CD4-positive, CD25-positive, alpha-beta regulatory T cell (primary cell): Measurements from ENCODE around the gene IFI27. TPM values are rescaled to one million over a fixed set of nuclear protein-coding genes. Genes with fewer than 3 reads are reported as not detected.

ENCODE experiments used
- ATAC-seq, 2 donors: fragments of 150-1000 bp; cut with Tn5 transposase; one replicate each; pipeline ENCODE4 v1.10.0; 2021; ENCODE audit warnings: low read depth in 2 of 2, moderate number of reproducible peaks in 2 of 2, moderate library complexity in 1 of 2
- DNase-seq, 3 donors: peaks; one replicate each; pipeline versions ENCODE4 v3.0.0 to v3.0.0-alpha.2; 2012 to 2022; ENCODE audit warnings: mixed read lengths in 1 of 3
- H3K27ac ChIP-seq: one replicate; pipeline ENCODE4 v1.7.0; 2013; ENCODE audit warnings: mild to moderate bottlenecking, low read length; ENCODE audit not compliant: insufficient read depth, poor library complexity, severe bottlenecking
- H3K27me3 ChIP-seq: one replicate; pipeline ENCODE4 v1.7.0; 2013; ENCODE audit warnings: low read length; ENCODE audit not compliant: control insufficient read depth, insufficient read depth
- H3K36me3 ChIP-seq: one replicate; pipeline ENCODE4 v1.7.0; 2013; ENCODE audit warnings: mild to moderate bottlenecking, low read length, moderate library complexity; ENCODE audit not compliant: control insufficient read depth, insufficient read depth
- H3K4me1 ChIP-seq: 2 replicates; pipeline ENCODE4 v1.7.0; 2013; ENCODE audit warnings: mild to moderate bottlenecking, low read length; ENCODE audit not compliant: insufficient read depth, control insufficient read depth, poor library complexity, severe bottlenecking
- H3K4me3 ChIP-seq: one replicate; pipeline ENCODE4 v1.7.0; 2013; ENCODE audit warnings: low read depth, mild to moderate bottlenecking, low read length, moderate library complexity
- H3K9me3 ChIP-seq, 2 experiments: 1 replicate in 1 of 2; 2 replicates in 1 of 2; pipeline ENCODE4 v1.7.0; 2013; ENCODE audit warnings: low read length in 2 of 2, mild to moderate bottlenecking in 1 of 2, moderate library complexity in 1 of 2; ENCODE audit not compliant: control insufficient read depth in 2 of 2
- H3K27ac Mint-ChIP-seq, 3 donors: one replicate each; pipeline ENCODE4 v1.8.0; 2020 to 2022; ENCODE audit warnings: mild to moderate bottlenecking in 3 of 3, mixed read lengths in 3 of 3, moderate library complexity in 2 of 3
- H3K27me3 Mint-ChIP-seq: one replicate; pipeline ENCODE4 v1.8.0; 2022; ENCODE audit warnings: mild to moderate bottlenecking, mixed read lengths
- H3K36me3 Mint-ChIP-seq: one replicate; pipeline ENCODE4 v1.8.0; 2020; ENCODE audit warnings: mixed read lengths
- H3K4me1 Mint-ChIP-seq, 4 donors: one replicate each; pipeline ENCODE4 v1.8.0; 2020 to 2022; ENCODE audit warnings: mixed read lengths in 4 of 4, mild to moderate bottlenecking in 1 of 4
- H3K4me3 Mint-ChIP-seq, 4 donors: one replicate each; pipeline ENCODE4 v1.8.0; 2020 to 2022; ENCODE audit warnings: mild to moderate bottlenecking in 4 of 4, mixed read lengths in 4 of 4, moderate library complexity in 3 of 4
- H3K9me3 Mint-ChIP-seq, 7 donors: one replicate each; pipeline ENCODE4 v1.8.0; 2020 to 2022; ENCODE audit warnings: mixed read lengths in 7 of 7, mild to moderate bottlenecking in 3 of 7, moderate library complexity in 2 of 7
- polyA plus RNA-seq, 4 donors: library from polyadenylated mRNA; unstranded; fragments of 300-500 nt; fragmentation: Illumina TruSeq; gene quantifications; one replicate each; pipeline ENCODE4 v1.2.3, GENCODE V29; 2021
- total RNA-seq: library from RNA; stranded (reverse); gene quantifications from one replicate; pipeline ENCODE4 v1.2.3, GENCODE V29; 2022

The IFI27 gene
- total and polyA plus RNA-seq, 5 donors from 2014 or later = 0.71 to 13.1 (median 2.7) TPM

- ATAC-seq = no peak
Measured at GRCh38 chr14:94093418-94093817, 17.1 kb upstream of the IFI27 start.

GRCh38 chr14:94097091-94097490, 13.4 kb upstream of the IFI27 start:
- Histone ChIP-seq H3K4me3 (no peak overlapping the region), H3K4me1 (no peaks in the 10 kb centered on the region), H3K9me3 (no peaks in the 10 kb centered on the region), H3K27me3 (no peaks in the 10 kb centered on the region), H3K27ac (no peak overlapping the region), H3K36me3 (no peaks in the 10 kb centered on the region)
- peaks cover 0 to 2% (median 0%) of the 10 kb centered on the region in 4 donors for H3K4me1 Mint-ChIP-seq
- no peaks in the 10 kb centered on the region for H3K27me3 Mint-ChIP-seq
- peaks cover 4% of the 10 kb centered on the region for H3K36me3 Mint-ChIP-seq
- no peaks in the 10 kb centered on the region for H3K9me3 Mint-ChIP-seq
- H3K27ac Mint-ChIP-seq = no peak overlapping the region
- no peak for DNase-seq
- ATAC-seq = no peak
- no peak overlapping the region for H3K4me3 Mint-ChIP-seq

More at GRCh38 chr14:94093418-94093817, 17.1 kb upstream of the IFI27 start:
- H3K27ac ChIP-seq = no peak overlapping the region
- H3K4me3 Mint-ChIP-seq = peak overlapping the region in 1 of 4 donors; percentile 13
- no peak overlapping the region for H3K4me3 ChIP-seq
- H3K36me3 Mint-ChIP-seq = no peaks in the 10 kb centered on the region
- no peak overlapping the region for H3K27ac Mint-ChIP-seq
- H3K9me3 Mint-ChIP-seq = no peaks in the 10 kb centered on the region
- H3K27me3 Mint-ChIP-seq = no peaks in the 10 kb centered on the region
- no peaks in the 10 kb centered on the region for H3K36me3 ChIP-seq
- no peak for DNase-seq
- H3K4me1 Mint-ChIP-seq = no peaks in the 10 kb centered on the region
- no peaks in the 10 kb centered on the region for H3K27me3 ChIP-seq
- H3K4me1 ChIP-seq = no peaks in the 10 kb centered on the region
- H3K9me3 ChIP-seq = no peaks in the 10 kb centered on the region

GRCh38 chr14:94098326-94098992, 12.1 kb upstream of the IFI27 start:
- no peak overlapping the region for H3K27ac Mint-ChIP-seq
- Histone ChIP-seq H3K27ac (no peak overlapping the region), H3K4me1 (no peaks in the 10 kb centered on the region), H3K36me3 (no peaks in the 10 kb centered on the region), H3K4me3 (no peak overlapping the region), H3K27me3 (no peaks in the 10 kb centered on the region), H3K9me3 (no peaks in the 10 kb centered on the region)
- no peak overlapping the region for H3K4me3 Mint-ChIP-seq
- no peaks in the 10 kb centered on the region for H3K27me3 Mint-ChIP-seq
- H3K4me1 Mint-ChIP-seq = peaks cover 0 to 2% (median 0%) of the 10 kb centered on the region in 4 donors
- DNase-seq (no peak), ATAC-seq (no peak)
- H3K9me3 Mint-ChIP-seq = no peaks in the 10 kb centered on the region
- H3K36me3 Mint-ChIP-seq = peaks cover 4% of the 10 kb centered on the region

GRCh38 chr14:94099006-94099405, 11.5 kb upstream of the IFI27 start:
- DNase-seq (no peak), ATAC-seq (no peak)
- no peaks in the 10 kb centered on the region for H3K4me1 ChIP-seq
- peaks cover 0 to 2% (median 0%) of the 10 kb centered on the region in 4 donors for H3K4me1 Mint-ChIP-seq
- peaks cover 4% of the 10 kb centered on the region for H3K36me3 Mint-ChIP-seq
- H3K27me3 ChIP-seq = no peaks in the 10 kb centered on the region
- H3K9me3 ChIP-seq = no peaks in the 10 kb centered on the region
- H3K4me3 Mint-ChIP-seq = no peak overlapping the region
- no peak overlapping the region for H3K27ac Mint-ChIP-seq
- no peaks in the 10 kb centered on the region for H3K27me3 Mint-ChIP-seq
- no peaks in the 10 kb centered on the region for H3K36me3 ChIP-seq
- H3K4me3 ChIP-seq = no peak overlapping the region
- H3K9me3 Mint-ChIP-seq = no peaks in the 10 kb centered on the region
- no peak overlapping the region for H3K27ac ChIP-seq

GRCh38 chr14:94100847-94101246, 9.7 kb upstream of the IFI27 start:
- no peaks in the 10 kb centered on the region for H3K27me3 Mint-ChIP-seq
- Histone ChIP-seq H3K27ac (no peak overlapping the region), H3K36me3 (no peaks in the 10 kb centered on the region), H3K27me3 (no peaks in the 10 kb centered on the region), H3K4me3 (no peak overlapping the region), H3K9me3 (no peaks in the 10 kb centered on the region), H3K4me1 (no peaks in the 10 kb centered on the region)
- no peaks in the 10 kb centered on the region for H3K9me3 Mint-ChIP-seq
- H3K36me3 Mint-ChIP-seq = peaks cover 4% of the 10 kb centered on the region
- H3K4me1 Mint-ChIP-seq = peaks cover 0 to 2% (median 0%) of the 10 kb centered on the region in 4 donors
- no peak overlapping the region for H3K4me3 Mint-ChIP-seq
- no peak for ATAC-seq
- DNase-seq = no peak
- H3K27ac Mint-ChIP-seq = no peak overlapping the region

GRCh38 chr14:94101748-94102147, 8.8 kb upstream of the IFI27 start:
- ATAC-seq (no peak), DNase-seq (no peak)
- H3K27ac ChIP-seq = no peak overlapping the region
- no peaks in the 10 kb centered on the region for H3K9me3 ChIP-seq
- Mint-ChIP-seq H3K9me3 (no peaks in the 10 kb centered on the region), H3K4me3 (no peak overlapping the region), H3K36me3 (peaks cover 4% of the 10 kb centered on the region), H3K27ac (peak overlapping the region in 1 of 3 donors; percentile 35), H3K27me3 (no peaks in the 10 kb centered on the region), H3K4me1 (peaks cover 0 to 2% (median 0%) of the 10 kb centered on the region in 4 donors)
- no peaks in the 10 kb centered on the region for H3K27me3 ChIP-seq
- no peaks in the 10 kb centered on the region for H3K4me1 ChIP-seq
- no peak overlapping the region for H3K4me3 ChIP-seq
- no peaks in the 10 kb centered on the region for H3K36me3 ChIP-seq

GRCh38 chr14:94102768-94103482, 7.6 kb upstream of the IFI27 start:
- no peaks in the 10 kb centered on the region for H3K27me3 ChIP-seq
- H3K9me3 Mint-ChIP-seq = no peaks in the 10 kb centered on the region
- H3K36me3 ChIP-seq = no peaks in the 10 kb centered on the region
- peak overlapping the region in 1 of 3 donors; percentile 73 for H3K27ac Mint-ChIP-seq
- no peaks in the 10 kb centered on the region for H3K9me3 ChIP-seq
- ATAC-seq = no peak
- no peak overlapping the region for H3K27ac ChIP-seq
- no peaks in the 10 kb centered on the region for H3K4me1 ChIP-seq
- no peaks in the 10 kb centered on the region for H3K27me3 Mint-ChIP-seq
- no peak overlapping the region for H3K4me3 ChIP-seq
- H3K4me1 Mint-ChIP-seq = peaks cover 0 to 2% (median 0%) of the 10 kb centered on the region in 4 donors
- no peak overlapping the region for H3K4me3 Mint-ChIP-seq
- peaks cover 4% of the 10 kb centered on the region for H3K36me3 Mint-ChIP-seq
- DNase-seq = no peak
